ENCODE measurements around the gene CYP2U1.
"Not testable (repeated sequence)": the region's sequence is repeated elsewhere in the genome, so short reads cannot be mapped to it uniquely, and the experiment has no call there.

Gene CYP2U1

GRCh38 chr4:107922486-107923473 is 8.6 kb upstream of the CYP2U1 start:
- no peak for DNase-seq

GRCh38 chr4:107925713-107926112 is 5.6 kb upstream of the CYP2U1 start:
- not testable (repeated sequence) for DNase-seq

DNA sequence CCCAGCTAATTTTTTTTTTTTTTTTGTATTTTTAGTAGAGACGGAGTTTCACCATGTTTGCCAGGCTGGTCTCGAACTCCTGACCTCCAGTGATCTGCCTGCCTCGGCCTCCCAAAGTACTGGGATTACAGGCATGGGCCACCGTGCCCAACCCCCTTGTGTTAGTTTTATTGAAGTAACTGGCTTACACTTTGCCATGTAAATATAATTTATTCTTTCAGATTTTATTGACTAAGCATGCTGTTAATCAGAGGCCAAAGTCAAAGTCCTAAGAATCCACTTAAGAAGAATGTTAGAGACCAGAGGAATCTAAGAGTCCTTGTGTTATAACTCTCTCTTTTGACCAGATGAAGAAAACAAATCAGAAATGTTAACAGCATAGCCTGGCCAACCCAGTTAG is 4.5 kb upstream of the CYP2U1 start:
- DNase-seq, result not testable (repeated sequence)

DNA sequence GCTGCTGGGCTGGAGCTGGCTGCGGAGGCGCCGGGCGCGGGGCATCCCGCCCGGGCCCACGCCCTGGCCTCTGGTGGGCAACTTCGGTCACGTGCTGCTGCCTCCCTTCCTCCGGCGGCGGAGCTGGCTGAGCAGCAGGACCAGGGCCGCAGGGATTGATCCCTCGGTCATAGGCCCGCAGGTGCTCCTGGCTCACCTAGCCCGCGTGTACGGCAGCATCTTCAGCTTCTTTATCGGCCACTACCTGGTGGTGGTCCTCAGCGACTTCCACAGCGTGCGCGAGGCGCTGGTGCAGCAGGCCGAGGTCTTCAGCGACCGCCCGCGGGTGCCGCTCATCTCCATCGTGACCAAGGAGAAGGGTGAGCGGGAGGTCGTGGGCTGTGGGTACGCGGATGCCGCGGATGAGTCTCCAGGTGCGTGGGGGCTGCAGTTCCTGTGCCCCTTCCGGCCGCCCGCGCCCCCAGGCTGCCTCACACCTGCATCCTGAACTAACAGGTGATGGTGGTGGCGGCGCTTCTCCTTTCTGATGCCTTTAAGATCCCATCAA is 499 bp downstream of the CYP2U1 start:
- DNase-seq, result no peak

DNA sequence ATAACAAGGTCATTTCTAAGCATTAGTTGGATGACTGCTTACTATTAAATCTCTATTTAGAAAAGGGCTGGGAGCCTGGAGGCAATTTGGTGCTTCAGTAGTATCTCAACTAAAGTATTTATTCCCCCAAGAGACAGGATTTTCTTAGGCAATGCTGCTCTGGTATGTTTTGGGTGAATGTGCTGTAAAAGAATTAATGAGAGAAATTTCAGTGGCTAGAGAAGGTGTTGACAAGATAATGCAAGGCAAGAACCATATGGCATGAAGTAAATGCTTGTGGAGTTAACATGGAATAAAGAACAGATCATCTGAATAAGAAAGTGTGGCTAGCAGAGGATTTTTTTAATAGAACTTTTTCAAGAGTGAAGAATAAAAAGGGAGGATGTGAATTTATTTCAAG is 3.9 kb downstream of the CYP2U1 start:
- no peak for DNase-seq

DNA sequence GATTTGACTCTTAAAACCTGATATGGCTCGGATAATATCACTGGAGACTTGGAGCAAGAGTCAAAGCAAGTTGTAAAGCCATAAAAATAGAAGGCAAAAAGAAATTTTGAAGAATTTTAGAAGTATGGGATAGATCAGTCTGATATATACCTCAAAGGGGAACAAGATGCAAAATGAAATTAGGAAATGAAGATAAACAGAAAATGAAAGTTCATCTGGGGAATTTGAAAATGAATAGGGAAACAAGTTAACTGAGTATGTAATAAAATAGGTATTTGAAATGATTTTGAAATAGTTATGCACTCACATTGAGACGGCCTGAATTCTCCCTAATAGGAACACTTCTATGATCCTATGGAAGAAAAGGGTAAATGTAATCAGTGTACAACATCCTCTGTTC is 5.7 kb downstream of the CYP2U1 start:
- no peak for DNase-seq

DNA sequence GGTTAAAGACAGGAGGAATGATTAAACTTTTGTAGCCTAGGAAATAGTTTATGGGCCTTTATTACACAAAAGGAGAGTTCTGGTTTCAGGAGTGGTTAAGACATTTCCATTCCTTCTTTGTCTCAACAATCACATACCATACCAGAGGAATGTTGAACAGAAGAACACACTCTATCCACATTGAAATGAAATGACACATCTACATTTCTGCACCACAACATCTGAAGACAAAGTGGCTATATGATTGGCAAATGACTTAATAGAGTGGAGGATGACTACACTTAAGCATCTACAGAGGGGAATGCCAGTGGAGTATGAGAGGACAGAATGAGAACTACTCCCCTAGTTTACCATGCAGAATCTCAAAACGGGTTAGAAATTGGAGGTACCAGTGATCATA is 8.0 kb downstream of the CYP2U1 start:
- DNase-seq, result no peak

DNA sequence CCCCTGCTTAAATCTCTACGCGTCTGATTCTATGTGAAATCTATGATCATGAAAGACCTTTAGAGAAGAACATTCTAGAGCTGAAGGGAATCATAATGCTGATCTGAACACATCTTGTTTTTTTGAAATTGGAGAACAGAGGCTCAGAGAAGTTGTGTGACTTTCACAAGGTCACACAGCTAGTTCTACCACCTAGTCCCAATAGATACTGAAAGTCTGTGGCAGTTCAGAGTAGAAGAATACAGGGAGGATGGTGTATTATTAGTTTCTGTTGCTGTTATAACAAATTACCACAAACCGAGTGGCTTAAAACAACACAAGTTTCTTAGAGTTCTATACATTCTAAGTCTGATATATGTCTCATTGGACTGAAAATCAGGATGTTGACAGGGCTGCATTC is 14.5 kb downstream of the CYP2U1 start:
- no peak for DNase-seq

DNA sequence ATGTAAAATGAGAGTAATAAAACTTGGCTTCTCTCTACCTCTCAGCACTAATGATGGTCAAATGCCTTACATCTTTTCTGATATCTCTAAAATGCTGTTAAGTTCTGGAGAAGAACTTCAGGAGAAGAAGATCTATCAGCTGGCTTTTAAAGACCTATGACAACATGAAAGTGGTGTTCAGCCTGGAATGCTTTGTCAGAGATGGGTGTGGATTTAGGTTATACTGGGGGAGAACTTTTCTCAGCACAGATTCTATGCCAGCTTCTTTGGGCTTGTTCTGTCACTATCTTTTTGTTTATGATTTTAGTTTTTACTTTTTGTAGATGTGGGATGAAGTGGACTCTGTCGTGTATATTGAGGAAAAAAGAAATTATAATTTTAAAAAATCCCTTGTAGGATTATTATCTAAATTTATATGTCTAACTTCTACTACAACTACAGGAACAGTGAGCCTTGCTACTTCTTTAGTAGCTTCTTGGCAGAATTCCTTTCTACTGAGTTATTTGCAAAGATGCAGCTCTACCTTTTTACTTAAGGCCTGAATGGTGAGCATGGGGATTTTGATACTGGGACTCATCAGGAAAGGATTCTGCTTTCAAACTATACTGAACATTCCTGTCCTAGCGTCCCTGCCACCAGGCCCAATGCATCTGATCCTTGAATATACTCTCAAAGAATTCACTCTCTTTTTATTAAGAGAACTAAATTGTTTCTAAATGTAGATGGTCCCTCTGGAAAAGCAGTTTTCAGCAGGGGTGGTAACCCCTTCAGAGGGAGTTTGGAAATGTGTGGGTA is 19.6 kb downstream of the CYP2U1 start:
- no peak for DNase-seq

GRCh38 chr4:107951551-107951950 is 20.2 kb downstream of the CYP2U1 start:
- no peak for DNase-seq

DNA sequence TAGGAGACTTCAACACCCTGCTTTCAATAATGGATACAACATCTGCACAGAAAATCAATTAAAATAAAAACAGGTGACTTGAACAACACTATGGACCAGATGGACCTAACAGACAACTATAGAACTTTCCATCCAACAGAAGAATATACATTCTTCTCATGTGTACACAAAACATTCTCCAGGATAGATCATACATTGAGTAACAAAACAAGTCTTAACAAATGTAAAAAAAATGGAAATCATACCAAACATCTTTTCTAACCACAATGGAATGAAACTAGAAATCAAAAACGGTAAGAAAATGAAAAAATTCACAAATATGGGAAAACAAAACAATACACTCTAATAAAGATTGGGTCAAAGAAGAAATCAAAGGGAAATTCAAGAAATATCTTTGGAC is 24.7 kb downstream of the CYP2U1 start:
- DNase-seq, result no peak

- no peak for DNase-seq
Measured at GRCh38 chr4:107966903-107967302, 35.6 kb downstream of the CYP2U1 start.

- not testable (repeated sequence) for DNase-seq
Measured at GRCh38 chr4:107967519-107967918, 36.2 kb downstream of the CYP2U1 start.

DNA sequence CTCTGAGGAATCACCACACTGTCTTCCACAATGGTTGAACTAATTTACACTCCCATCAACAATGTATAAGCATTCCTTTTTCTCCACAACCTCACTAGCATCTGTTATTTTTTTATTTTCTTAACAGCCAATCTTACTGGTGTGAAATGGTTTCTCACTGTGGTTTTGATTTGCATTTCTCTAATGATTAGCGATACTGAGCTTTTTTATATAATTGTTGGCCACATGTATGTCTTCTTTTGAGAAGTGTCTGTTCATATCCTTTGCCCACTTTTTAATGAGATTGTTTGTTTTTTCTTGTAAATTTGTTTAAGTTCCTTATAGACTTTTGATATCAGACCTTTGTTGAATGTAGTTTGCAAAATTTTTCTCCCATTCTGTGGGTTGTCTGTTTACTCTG is 36.6 kb downstream of the CYP2U1 start:
- not testable (repeated sequence) for DNase-seq

- DNase-seq, result no peak
Measured at GRCh38 chr4:107970063-107970798, 38.9 kb downstream of the CYP2U1 start.

- no peak for DNase-seq
Measured at GRCh38 chr4:107972605-107973004, 41.3 kb downstream of the CYP2U1 start.

GRCh38 chr4:107974523-107974922 is 43.2 kb downstream of the CYP2U1 start:
- DNase-seq, result no peak

- DNase-seq, result no peak
Measured at GRCh38 chr4:107977482-107977881, 46.1 kb downstream of the CYP2U1 start.

DNA sequence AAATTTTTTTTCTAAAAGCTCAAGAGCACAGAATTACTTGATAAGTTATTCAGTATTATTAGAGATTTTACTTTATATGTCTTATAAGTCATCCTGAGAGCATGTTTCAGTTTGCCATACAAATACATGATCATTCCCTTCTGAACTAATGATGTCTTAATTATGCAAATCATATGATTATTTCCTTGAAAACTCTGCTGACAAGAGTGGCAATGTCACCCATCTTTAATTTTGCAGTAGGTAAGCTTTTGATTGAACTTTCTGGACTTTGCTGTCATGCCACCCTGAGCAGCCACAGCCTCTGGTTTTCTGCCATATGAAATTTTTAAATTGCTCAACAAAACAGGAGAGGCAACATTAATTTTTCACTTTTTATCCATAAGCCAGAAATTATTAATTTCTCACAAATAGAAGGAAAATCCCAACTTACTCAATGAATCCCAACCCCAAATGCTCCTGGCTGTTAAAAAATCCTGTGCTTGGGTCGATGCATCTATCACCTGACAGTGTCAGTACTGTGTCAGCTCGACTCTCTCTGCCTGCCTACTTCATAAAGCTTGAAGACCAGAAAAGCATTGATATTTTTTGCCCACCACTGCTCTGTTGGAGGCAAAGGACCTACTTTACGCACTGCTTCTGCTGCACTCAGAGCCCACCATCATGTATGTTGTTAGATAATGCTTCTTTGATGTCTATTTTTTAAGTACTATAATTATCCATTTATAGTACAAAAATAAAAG is 46.8 kb downstream of the CYP2U1 start:
- no peak for DNase-seq

- DNase-seq, result no peak
Measured at GRCh38 chr4:107978716-107979451, 47.5 kb downstream of the CYP2U1 start.

Data from NCI-H1694 (cell line).